HUES6 (cell line): Measurements from ENCODE around the gene CLEC12A.

Experiments used
- H3K27ac ChIP-seq: 2 replicates; pipeline ENCODE4 v1.7.0; 2013; ENCODE audit warnings: low read depth, mild to moderate bottlenecking, low read length, inconsistent platforms
- H3K27me3 ChIP-seq: 2 replicates; pipeline ENCODE4 v1.6.1; 2013; ENCODE audit warnings: low read length; ENCODE audit not compliant: control insufficient read depth, insufficient read depth
- H3K36me3 ChIP-seq: 2 replicates; pipeline ENCODE4 v1.6.1; 2013; ENCODE audit warnings: low read length; ENCODE audit not compliant: control insufficient read depth, insufficient read depth
- H3K4me1 ChIP-seq: 2 replicates; pipeline ENCODE4 v1.6.1; 2013; ENCODE audit warnings: low read length; ENCODE audit not compliant: control insufficient read depth, insufficient read depth
- H3K4me3 ChIP-seq: 2 replicates; pipeline ENCODE4 v1.5.1; 2013; ENCODE audit warnings: low read depth, low read length
- H3K9ac ChIP-seq: one replicate; pipeline ENCODE4 v1.6.1; 2013; ENCODE audit warnings: mild to moderate bottlenecking, low read length
- H3K9me3 ChIP-seq: 2 replicates; pipeline ENCODE4 v1.6.1; 2013; ENCODE audit warnings: low read depth, low read length; ENCODE audit not compliant: control insufficient read depth, insufficient read depth

Gene CLEC12A

DNA sequence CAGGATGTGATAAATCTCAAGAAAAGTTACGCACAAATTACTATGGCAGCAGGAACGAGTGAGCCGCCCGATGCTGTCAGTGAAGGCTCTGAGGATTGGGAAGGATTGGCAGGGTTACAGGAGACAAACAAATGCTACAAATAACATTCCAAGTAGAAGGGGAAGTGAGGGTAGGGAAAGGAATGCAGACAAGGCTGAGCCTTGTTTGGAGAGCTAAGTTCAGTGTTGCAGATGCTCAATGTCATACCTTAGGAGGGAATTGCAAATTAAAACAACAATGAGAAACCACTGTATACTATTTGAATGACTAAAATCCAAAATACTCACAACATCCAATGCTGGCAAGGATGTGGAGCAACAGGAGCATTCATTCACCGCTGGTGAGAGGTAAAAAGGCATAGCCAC is 60.6 kb downstream of the CLEC12A start:
- peaks cover 15% of the 10 kb centered on the region for H3K9me3 ChIP-seq
- H3K4me3 ChIP-seq: no peak overlapping the region
- no peaks in the 10 kb centered on the region for H3K27me3 ChIP-seq
- H3K36me3 ChIP-seq: no peaks in the 10 kb centered on the region
- no peaks in the 10 kb centered on the region for H3K4me1 ChIP-seq
- no peak overlapping the region for H3K9ac ChIP-seq
- no peak overlapping the region for H3K27ac ChIP-seq

DNA sequence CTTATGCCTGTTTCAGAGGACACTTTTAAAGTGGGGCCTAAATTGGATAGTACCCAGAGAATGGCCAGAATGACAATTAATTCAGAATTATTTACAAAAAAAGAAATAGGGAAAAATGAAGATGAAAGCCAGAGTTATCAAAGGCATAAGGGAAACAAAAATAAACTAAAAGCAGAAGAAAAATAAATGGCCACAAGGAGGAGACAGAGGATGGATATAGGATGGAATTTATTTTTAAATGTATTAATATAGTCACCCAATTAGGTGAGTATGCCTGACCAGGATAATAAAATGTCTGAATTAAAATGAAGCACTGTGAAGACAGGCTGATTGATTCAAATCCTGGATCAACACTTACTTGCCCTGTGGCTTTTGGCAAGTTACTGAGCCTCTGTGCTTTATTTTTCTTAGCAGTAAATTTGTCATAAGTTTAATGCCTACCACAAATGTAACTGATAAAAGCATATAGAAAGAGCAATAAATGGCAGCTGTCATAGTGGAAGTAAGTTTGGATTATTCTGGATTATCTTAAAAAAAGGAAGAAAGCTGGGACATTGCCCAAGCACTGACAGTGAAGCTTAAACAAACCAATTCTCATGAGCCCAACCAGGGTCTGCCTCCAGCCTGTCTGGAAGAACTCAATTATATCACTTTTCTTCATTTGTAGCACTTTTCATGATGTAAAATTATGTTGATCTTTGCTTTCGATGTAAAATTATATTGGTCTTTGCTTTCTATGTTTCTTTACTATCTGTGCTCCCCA is 62.8 kb downstream of the CLEC12A start:
- no peaks in the 10 kb centered on the region for H3K4me1 ChIP-seq
- H3K27ac ChIP-seq: no peak overlapping the region

More for the DNA sequence above, 62.8 kb downstream of the CLEC12A start:
- no peaks in the 10 kb centered on the region for H3K27me3 ChIP-seq
- no peaks in the 10 kb centered on the region for H3K36me3 ChIP-seq
- H3K9ac ChIP-seq: no peak overlapping the region
- H3K9me3 ChIP-seq: peaks cover 15% of the 10 kb centered on the region
- no peak overlapping the region for H3K4me3 ChIP-seq
